ENCODE measurements around the gene C19orf25.
A peak's percentile ranks its signal among the peaks of the same experiment; 100 is the strongest.

The C19orf25 gene

DNA sequence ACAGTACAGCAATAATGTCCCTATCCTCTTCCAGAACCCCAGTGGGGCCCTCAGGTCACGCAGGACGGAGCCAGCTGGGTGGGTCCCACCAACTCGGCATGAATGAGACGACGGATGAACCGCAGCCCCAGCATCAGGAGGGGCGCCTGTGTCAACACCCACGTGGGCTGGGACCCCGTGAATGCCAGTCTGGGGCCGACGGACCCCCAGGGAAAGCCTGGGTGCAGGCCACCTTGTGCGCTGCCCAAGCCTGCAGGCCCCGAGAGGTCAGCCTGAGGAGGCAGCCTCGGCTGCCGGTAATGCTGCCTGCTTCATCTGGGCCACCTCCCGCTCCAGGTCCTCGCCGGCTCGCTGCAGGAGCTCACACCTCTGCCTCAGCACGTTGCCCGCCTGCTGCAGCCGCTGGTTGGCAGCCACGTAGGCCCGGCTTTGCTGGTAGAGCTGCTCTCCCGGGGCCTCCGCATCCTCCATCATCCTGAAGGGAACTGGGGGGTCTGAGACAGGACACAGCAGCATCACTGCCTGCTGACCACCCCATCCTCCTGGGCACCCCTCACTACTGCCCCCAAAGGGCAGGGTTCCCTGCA, 4.2 kb downstream of the C19orf25 start:
- no peak for DNase-seq

- no peak for DNase-seq
These were observed 4.8 kb downstream of the C19orf25 start for GRCh38 chr19:1474011-1474764.

DNA sequence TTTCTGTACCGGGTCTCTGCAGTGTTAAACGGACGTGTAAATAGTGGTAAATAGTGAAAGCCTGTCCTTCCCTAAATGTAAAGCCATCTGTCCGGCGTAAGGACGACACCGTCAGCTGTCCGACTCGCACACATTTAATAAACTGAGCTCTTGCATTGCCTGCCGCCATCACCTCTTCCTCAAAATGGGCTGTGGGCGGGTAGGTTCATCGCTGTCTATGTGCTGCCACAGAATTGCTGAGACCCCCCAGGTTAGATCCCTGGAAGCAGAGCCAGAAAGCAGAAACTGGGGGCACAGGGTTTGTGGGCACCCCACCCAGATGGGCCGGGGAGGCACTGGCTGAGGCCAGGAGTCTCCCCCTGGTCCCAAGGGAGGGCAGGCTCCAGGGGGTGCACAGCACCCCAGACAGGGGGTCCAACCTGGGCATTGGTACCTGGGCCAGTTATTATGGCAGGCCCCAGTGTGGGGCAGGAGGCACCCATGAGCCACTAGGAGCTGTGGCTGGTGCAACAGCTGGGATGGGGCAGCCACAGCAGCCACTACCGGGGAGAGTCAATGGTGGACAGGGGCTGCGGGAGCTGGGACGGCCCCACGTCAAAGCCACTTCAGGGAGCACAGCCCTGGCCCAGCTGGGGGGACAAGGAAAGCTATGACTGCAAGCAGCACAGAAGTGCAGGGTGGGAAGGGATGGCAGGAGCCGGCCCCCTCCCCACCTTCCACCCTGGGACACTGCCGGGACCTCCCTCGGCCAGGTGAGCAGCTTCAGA, 5.7 kb downstream of the C19orf25 start:
- DNase-seq, result no peak

DNA sequence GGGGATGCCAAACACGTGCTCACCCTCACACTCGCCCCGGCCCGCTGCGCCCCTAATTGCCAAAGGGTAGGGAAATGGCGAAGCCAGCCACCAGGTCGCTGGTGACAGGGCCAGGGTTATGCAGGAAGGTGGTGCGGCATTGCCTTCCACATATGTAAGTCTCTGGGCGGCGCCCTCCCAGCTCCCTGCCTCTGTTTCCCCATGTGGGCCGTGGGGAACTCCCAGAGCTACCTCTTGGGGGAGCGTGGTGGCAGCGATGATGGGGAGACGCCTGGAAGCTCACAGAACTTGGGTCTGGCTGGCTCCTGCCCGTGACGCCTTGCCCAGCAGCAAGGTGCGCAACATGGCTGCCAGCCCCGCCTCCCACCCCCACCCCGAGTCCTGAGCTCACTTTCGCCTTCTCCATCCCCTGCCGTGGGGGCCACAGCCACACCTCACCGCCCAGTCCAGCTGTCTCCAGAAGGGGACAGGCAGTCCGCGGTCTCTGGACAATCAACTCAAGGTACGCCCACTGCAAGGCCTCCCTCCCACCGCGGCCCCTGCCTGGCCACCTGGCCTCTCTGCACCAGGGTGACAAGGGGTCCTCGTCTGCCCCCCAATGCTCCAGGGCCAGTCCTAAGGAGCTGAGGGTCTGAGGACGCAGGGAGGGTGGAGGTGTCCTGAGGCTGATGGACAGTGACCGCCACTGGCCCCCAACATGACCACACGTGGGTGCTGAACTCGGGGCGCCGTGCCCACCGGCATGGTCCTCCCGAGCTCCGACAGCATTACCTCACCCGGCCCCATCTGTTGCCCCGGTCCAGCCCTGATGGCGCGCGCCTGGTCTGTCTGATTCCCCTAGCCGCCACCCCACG, 6.6 kb downstream of the C19orf25 start:
- DNase-seq, result no peak

GRCh38 chr19:1471515-1472160, 7.4 kb downstream of the C19orf25 start:
- no peak for DNase-seq

GRCh38 chr19:1471010-1471514, 8.0 kb downstream of the C19orf25 start:
- peak; percentile 60 to 66 for DNase-seq

DNA sequence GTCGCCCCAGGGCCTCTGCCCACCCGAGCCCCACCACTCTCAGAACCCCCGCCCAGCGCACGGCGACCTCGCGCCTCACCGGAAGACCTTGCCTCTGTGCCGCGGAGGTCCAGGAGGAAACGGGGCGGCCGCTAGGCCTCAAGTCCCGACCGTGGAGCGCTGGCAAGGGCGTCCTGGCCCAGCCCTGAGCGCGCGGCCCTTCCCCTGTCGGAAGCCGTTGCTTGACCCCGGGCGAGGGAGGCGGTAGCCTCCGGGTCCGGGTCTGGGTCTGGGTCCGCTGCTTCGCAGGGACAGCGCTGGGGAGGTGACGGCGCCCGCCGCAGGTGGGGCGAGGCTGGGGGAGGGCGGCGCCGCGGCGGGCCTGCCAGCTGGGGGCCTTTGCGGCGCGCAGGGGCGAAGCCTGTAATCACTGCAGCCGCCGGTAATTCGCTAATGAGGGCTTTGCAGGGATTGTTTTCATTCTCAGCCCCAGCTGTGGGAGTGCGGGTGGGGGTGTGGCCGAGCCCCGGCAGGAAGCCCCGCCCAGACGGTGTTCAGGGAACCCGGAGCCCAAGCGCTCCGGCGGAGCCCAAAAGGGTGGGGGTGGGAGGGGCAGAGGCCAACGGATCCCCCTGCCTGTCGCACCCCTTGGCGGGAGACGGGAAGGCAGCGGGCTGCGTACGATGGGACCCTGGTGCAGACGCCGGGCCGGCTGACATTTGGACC, 8.6 kb downstream of the C19orf25 start:
- DNase-seq, result peak; percentile 45 to 56

- DNase-seq, result no peak
These were observed 9.0 kb downstream of the C19orf25 start for GRCh38 chr19:1470055-1470304.

DNA sequence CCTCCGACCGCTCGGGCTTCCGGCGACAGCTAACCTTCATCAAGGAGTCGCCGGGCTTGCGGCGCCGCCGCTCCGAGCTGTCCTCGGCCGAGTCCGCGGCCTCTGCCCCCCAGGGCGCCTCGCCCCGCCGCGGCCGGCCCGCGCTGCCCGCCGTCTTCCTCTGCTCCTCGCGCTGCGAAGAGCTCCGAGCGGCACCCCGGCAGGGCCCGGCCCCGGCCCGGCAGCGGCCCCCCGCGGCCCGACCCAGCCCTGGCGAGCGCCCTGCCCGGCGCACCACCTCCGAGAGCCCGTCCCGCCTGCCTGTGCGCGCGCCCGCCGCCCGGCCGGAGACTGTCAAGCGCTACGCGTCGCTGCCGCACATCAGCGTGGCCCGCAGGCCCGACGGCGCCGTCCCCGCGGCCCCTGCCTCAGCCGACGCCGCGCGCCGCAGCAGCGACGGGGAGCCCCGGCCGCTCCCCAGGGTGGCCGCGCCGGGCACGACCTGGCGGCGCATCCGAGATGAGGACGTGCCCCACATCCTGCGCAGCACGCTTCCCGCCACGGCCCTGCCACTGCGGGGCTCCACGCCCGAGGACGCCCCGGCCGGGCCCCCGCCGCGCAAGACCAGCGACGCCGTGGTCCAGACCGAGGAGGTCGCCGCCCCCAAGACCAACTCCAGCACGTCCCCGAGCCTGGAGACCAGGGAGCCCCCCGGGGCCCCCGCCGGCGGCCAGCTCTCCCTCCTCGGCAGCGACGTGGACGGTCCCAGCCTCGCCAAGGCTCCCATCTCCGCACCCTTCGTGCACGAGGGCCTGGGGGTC, 9.6 kb downstream of the C19orf25 start:
- no peak for DNase-seq

GRCh38 chr19:1468821-1469254, 10.2 kb downstream of the C19orf25 start:
- no peak for DNase-seq

DNA sequence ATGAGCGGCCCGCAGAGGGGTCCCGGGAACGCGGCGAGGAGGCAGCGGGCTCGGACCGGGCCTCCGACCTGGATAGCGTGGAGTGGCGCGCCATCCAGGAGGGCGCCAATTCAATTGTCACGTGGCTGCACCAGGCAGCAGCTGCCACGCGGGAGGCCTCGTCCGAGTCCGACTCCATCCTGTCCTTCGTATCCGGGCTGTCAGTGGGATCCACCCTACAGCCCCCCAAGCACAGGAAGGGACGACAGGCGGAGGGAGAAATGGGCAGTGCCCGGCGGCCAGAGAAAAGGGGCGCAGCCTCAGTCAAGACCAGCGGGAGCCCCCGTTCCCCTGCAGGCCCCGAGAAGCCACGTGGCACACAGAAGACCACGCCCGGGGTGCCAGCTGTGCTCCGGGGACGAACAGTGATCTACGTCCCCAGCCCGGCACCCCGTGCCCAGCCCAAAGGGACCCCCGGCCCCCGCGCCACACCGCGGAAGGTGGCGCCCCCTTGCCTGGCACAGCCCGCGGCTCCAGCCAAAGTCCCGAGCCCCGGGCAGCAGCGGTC, 10.7 kb downstream of the C19orf25 start:
- no peak for DNase-seq

- no peak for DNase-seq
These were observed 11.3 kb downstream of the C19orf25 start for GRCh38 chr19:1467490-1468273.

GRCh38 chr19:1467215-1467489, 11.9 kb downstream of the C19orf25 start:
- DNase-seq, result no peak

DNA sequence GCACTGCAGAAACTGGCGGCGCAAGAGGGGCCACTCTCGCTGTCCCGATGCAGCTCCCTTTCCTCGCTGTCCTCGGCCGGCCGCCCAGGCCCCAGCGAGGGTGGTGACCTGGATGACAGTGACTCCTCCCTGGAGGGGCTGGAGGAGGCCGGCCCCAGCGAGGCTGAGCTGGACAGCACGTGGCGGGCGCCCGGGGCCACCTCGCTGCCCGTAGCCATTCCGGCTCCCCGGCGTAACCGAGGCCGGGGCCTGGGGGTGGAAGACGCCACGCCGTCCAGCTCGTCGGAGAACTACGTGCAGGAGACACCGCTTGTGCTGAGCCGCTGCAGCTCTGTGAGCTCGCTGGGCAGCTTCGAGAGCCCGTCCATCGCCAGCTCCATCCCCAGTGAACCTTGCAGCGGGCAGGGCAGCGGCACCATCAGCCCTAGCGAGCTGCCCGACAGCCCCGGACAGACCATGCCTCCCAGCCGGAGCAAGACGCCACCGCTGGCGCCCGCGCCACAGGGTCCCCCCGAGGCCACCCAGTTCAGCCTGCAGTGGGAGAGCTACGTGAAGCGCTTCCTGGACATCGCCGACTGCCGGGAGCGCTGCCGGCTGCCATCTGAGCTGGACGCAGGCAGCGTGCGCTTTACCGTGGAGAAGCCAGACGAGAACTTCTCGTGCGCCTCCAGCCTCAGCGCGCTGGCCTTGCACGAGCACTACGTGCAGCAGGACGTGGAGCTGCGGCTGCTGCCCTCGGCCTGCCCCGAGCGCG, 12.4 kb downstream of the C19orf25 start:
- no peak for DNase-seq

DNA sequence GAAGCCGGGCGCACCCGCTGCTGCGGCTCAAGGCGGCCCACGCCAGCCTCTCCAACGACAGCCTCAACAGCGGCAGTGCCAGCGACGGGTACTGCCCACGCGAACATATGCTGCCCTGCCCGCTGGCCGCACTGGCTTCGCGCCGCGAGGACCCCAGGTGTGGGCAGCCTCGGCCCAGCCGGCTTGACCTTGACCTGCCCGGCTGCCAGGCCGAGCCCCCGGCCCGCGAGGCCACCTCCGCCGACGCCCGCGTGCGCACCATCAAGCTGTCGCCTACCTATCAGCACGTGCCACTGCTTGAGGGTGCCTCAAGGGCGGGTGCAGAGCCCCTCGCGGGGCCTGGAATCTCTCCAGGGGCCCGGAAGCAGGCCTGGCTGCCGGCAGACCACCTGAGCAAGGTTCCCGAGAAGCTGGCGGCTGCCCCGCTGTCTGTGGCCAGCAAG, 13.0 kb downstream of the C19orf25 start:
- DNase-seq, result no peak

- DNase-seq, result no peak
These were observed 13.6 kb downstream of the C19orf25 start for GRCh38 chr19:1465191-1466016.

DNA sequence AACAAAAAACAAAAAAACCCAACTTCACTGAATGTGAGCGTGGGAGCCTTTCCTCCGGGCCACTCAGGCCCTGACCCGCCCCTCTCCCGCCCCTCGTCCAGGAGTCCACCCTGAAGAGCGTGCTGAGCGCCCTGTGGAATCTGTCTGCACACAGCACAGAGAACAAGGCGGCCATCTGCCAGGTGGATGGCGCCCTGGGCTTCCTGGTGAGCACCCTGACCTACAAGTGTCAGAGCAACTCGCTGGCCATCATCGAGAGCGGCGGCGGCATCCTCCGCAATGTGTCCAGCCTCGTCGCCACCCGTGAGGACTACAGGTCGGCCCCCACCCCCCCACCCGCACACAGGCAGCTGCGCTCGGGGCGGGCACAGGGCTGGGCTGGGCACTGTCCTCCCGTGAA, 17.2 kb downstream of the C19orf25 start:
- DNase-seq, result no peak

Data from SHP77 (cell line).